HG03432 (cell line): ENCODE results near the gene SLC22A3.
"Not testable (repeated sequence)": the region's sequence is repeated elsewhere in the genome, so short reads cannot be mapped to it uniquely, and the experiment has no call there.

Experiments used
- ATAC-seq: cut with Tn5 transposase; IDR thresholded peaks from one replicate; pipeline ENCODE4 v1.9.1; 2021; ENCODE audit warnings: mild to moderate bottlenecking, moderate library complexity; ENCODE audit not compliant: unreplicated experiment

SLC22A3 gene

DNA sequence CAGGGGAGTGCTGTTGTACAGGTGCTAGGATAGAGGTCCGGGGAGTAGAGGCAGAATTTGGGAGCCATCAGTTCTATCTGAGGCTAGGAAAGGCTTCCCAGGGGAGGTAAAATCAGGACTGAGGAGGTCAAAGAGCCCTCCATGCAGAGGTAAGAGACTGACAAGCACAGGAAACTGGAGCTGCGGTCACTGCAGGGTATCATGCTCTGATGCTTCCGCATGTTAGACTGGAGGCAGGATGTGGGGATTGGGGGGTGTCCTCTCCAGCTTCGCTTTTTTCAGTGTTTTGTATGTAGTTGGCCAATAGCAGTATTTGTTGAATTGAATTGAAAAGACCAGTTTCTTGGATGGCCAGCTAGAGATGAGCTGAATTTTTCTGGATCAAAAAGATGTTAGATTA, 87.8 kb downstream of the SLC22A3 start:
- no peak for ATAC-seq

DNA sequence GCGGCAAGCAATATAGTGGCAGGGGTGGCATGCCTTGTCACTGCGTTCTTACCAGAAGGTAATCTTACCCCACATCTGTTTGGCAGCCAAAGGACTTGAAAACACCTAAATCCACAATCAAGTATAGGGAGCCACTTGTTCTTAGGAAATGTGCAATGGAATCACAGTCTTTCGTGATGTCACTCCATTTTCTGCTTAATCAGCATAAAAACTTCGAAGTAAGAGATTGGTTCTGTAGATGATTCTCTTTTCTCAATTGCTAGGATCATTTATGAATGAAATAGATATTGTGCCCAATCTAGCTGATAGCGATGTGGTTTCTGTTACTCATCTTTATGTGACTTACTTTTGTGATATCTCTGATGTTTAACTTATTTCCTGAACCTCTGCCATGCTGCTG, 89.0 kb downstream of the SLC22A3 start:
- ATAC-seq = no peak

DNA sequence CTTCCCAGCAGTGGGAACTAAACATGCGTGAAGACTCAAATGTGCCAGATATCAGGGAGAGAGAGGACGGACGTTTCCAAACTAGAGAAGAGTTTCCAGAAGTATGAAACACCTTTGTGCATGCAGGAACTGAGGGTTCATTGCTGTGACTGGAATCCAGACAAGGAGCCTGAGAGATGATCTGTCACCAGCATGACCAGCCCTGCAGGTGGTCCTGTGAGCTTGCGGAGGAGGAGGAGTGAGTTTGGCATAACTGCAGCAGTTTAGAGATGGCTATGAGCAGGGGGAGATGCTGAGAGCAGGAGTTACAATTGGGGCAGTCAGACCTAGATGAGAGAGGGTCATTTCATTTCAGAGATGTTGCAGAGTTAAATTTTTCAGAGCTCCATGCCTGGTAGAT, 89.6 kb downstream of the SLC22A3 start:
- no peak for ATAC-seq

GRCh38 chr6:160438481-160438880, 90.3 kb downstream of the SLC22A3 start:
- no peak for ATAC-seq

DNA sequence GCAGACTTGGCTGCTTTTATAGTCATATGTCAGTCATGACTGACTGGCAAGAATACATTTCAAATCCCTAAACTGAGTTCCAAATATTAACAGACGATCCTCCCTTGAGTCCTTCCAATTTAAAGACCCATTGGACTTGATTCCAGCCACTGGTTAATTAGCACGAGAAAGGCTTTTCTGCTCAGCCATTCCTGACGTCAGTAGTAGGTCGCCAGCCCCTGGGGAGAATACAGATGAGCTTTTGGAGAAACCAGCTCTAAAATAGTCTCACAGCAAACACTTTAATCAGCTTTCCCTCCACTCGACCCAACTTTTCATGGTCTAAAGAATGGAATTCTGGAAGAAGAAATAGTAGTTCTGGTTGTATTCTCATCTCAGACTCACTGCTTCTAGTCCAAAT, 91.6 kb downstream of the SLC22A3 start:
- ATAC-seq = no peak

GRCh38 chr6:160442151-160442550, 94.0 kb downstream of the SLC22A3 start:
- ATAC-seq = no peak

GRCh38 chr6:160445130-160445529, 97.0 kb downstream of the SLC22A3 start:
- no peak for ATAC-seq

GRCh38 chr6:160447350-160447749, 99.2 kb downstream of the SLC22A3 start:
- ATAC-seq = no peak

GRCh38 chr6:160449787-160450186, 101.6 kb downstream of the SLC22A3 start:
- not testable (repeated sequence) for ATAC-seq

DNA sequence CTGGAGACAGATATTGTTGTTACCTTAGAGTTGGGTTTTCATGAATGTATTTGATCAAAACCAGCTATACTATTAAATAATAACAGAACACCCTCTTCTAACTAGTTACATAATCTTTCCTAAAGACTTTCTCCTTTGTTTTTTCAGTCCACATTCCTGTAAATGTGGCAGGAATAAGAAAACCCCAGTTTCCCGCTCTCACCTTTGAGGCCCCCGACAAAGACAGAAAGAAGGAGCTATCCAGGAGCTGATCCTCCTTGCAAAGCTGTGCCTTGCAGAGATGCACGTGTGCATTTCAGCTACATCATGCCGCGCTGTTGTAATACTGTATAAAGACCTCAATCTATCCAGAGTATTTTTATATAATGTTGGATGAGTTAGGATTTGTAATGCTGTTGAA, 102.7 kb downstream of the SLC22A3 start:
- no peak for ATAC-seq

GRCh38 chr6:160454303-160454702, 106.1 kb downstream of the SLC22A3 start:
- no peak for ATAC-seq

GRCh38 chr6:160455081-160455480, 106.9 kb downstream of the SLC22A3 start:
- no peak for ATAC-seq

DNA sequence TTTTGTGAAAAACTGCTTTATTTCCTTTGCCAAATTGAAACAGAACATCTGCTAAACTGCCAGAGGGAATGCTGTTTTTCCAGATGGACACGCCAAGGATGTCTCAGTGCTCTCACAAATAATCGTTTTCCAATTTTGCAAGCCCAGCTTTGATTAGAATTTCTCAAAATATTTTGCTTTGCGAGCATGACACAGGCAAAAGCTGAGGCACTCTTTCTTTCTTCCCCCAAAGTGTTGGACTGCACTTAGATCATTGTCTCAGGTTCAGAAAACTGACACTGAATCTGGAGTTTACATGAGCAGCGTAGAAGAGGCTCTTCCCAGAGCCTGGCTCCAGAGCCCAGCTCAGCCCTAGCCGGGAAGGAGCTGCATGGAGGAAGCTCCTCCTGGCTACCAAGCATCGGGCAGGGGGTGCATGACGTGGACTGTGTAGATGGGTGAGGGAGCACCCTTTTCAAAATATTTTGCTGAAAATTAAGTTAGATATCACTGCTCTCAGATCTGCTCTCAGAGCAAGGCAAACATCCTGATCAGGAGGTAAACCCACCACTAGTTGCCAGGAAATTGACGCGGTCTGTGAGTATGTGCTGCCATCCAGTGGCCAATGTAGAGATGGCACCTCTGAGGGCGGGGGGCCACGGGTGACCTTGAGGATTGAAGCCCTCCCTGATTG, 107.5 kb downstream of the SLC22A3 start:
- peak; percentile 78 for ATAC-seq

DNA sequence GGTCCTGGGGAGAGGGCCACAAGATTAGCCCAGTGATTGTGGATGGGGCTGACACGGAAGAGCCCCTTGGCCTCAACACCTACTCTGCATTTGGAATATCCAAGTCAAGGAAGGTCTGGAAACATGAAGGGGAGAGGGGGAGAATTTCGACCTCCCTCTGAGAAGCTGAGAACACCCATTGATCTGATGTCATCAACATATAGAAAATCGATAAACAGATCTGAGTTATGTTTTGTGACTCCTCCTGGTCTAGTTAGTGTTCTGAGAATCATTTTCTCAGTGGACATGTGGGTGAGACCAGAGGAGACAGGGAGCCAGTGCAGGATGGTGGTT, 108.0 kb downstream of the SLC22A3 start:
- no peak for ATAC-seq

DNA sequence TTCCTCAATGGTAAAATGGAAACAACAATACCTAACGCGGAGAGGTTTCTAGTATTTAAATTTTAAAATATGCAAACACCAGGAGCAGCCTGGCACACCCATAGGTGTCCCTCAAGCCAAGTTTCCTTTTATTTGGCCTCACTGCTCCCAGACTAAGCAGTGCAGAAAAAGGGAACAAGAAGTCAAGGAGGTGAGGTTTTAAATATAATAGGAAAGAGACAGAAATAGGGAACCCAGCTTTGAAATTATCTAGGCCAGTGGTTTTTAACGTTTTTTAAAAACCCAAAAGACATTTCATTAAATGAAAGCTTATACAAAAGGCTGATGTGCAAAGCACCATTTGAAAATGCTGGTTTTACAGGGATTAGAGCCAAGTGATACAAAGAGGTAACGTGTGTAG, 109.6 kb downstream of the SLC22A3 start:
- no peak for ATAC-seq

DNA sequence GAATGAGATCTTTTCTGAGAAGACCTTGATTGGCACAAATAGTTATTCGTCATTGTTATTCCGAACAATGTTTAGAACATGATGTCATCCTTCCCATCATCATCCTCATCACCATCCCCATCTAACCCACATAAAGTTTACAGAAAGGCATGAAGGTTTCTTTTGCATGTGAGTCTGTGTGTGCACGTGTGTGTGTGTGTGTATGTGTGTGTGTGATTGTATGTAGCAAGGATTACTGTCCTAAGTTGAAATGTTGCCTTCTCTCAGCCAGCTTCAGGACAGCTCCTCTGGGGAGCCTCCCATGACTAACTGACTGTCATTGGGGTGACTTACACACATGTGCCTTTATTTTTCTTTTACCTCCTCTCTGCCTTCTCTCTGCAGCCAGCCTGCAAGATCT, 113.5 kb downstream of the SLC22A3 start:
- ATAC-seq = no peak

DNA sequence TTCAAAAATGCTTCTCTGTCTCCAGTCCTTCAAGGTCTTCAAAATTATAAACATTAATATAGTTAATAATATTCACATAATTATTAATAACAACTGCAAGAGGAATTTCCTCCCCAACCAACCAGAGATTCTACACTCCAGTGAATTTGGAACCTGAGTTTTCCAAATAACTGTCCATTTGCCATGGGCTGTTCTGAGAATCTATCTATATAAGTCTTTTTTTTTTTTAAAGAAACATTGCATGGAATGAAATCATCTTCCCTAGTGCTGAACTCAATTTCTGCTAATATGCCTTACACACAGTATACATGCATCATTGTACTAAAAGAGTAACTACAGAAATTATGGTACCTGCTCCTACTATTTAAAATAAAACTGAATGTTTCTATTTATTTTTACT, 113.9 kb downstream of the SLC22A3 start:
- peak; percentile 11 for ATAC-seq

DNA sequence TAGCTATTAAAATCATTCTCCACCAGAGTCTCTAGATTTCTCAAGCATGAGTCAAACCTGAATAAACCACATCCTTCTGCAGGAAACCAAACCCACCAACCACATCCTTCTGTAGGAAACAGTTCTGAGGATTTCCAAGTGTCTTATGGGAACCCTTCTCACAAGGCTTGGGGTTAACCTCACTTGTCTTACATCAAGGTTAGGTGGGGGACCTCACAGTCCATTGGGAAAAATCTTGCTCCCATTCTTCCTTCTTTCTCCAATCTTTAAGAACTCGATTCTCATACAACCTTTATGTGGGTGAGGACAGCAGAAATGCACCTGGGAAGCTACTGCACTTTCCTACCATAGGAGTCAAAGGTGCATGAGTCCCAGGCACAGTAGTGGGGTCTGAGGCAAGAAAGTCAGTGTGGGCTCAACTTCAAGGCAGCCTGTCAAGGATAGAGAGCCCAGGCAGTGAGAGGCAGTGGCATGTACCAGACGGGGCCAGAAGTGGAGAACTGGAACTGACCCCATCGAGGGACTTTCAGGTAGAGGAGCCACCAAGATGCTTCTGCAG, 114.5 kb downstream of the SLC22A3 start:
- peak; percentile 98 for ATAC-seq

DNA sequence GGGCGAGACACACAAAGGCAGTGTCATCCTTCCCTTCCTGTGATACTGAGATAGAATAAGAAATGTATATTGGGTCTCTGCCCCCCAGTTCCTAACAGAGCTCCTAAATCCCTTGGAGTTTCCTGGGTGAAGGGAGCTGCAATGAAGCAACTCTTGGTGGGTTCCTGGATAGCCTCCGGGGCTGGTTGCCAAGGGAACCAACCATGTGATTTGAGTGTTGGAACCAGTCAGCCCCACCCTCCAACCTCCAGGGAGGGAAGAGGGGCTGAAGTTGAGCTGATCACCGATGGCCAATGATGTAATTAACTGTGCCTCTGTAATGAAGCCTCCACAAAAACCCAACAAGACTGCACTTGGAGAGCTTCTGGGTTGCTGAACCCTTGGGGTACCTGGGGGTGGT, 116.6 kb downstream of the SLC22A3 start:
- no peak for ATAC-seq

GRCh38 chr6:160467261-160467871, 119.2 kb downstream of the SLC22A3 start:
- not testable (repeated sequence) for ATAC-seq

- no peak for ATAC-seq
These were observed 121.0 kb downstream of the SLC22A3 start for GRCh38 chr6:160469153-160469552.

DNA sequence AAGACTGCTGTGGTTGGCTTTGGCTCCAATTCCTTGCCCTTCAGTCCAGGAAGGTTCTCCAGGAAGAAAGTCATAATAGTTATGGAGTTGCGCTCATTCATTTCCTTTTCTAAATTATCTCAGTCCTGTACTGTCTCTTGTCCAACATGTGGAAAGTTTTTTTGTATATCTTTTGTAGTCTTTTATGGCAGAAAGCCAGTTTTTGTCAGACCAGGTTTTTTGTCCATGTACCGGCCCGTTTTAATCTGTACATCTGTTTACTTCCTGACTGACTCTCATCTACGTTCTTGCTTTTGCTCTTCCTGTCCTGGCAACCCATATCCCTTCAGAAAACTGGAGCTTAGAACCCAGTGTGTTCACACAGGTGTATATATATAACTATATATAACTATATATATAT, 127.9 kb downstream of the SLC22A3 start:
- not testable (repeated sequence) for ATAC-seq

DNA sequence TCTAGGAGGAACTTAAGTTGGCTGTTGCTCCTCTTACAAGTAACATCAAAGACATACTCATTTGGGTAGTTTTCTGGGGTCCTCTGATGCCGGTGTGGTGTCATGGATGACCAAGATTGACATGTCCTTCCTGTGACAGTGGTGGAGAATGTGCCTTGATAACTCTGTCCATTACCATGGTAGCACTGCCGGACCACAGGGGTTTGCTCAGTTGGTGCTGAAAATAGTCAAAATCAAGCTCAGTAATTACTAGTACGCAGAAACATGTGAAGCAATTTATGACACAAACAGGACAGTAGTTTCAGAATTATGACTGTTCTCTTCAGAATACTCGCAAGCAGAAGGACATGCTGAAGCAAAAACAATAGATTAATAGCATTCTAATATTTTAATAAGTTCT, 128.9 kb downstream of the SLC22A3 start:
- not testable (repeated sequence) for ATAC-seq
